GM12891 (cell line): ENCODE data around the gene ZNF787.
"Not testable (repeated sequence)": the region's sequence is repeated elsewhere in the genome, so short reads cannot be mapped to it uniquely, and the experiment has no call there.

Source experiments
- DNase-seq: peaks from one replicate; pipeline ENCODE4 v3.0.0; 2011; ENCODE audit warnings: low spot score; ENCODE audit not compliant: insufficient read length
- FAIRE-seq: peaks from 2 replicates; lab custom pipeline; 2011; peaks lifted over from hg19 to GRCh38; lab: Jason Lieb, UNC
- PAX5 ChIP-seq: IDR thresholded peaks from 2 replicates; pipeline ENCODE4 v1.6.1; 2011; ENCODE audit warnings: low read length, moderate library complexity, mild to moderate bottlenecking; ENCODE audit not compliant: insufficient read depth, severe bottlenecking
- POLR2A ChIP-seq: IDR thresholded peaks from 2 replicates; pipeline ENCODE4 v1.6.1; 2011; ENCODE audit warnings: low read depth, low read length, control low read depth
- POLR2AphosphoS5 ChIP-seq: IDR thresholded peaks from 2 replicates; pipeline ENCODE4 v1.6.1; 2011; ENCODE audit warnings: low read depth, low read length, control low read depth
- POU2F2 ChIP-seq: IDR thresholded peaks from 2 replicates; pipeline ENCODE4 v1.6.1; 2011; ENCODE audit warnings: low read depth, mild to moderate bottlenecking, control low read depth, low read length, moderate library complexity
- SPI1 ChIP-seq: IDR thresholded peaks from 2 replicates; pipeline ENCODE4 v1.6.1; 2011; ENCODE audit warnings: low read depth, low read length, control low read depth
- TAF1 ChIP-seq: IDR thresholded peaks from 2 replicates; pipeline ENCODE4 v1.6.1; 2011; ENCODE audit warnings: low read depth, low read length, control low read depth

ZNF787 gene

GRCh38 chr19:56099638-56100539, 21.2 kb downstream of the ZNF787 start:
- FAIRE-seq (no peak), DNase-seq (no peak)
- TF ChIP-seq POU2F2, result no peak
- no peak for TF ChIP-seq PAX5
- no peak for TF ChIP-seq POLR2AphosphoS5
- TF ChIP-seq SPI1, result no peak
- no peak for TF ChIP-seq POLR2A

GRCh38 chr19:56098731-56099568, 22.1 kb downstream of the ZNF787 start:
- DNase-seq (no peak), FAIRE-seq (no peak)
- no peak for TF ChIP-seq TAF1
- TF ChIP-seq POU2F2, result no peak

GRCh38 chr19:56098237-56098636, 22.9 kb downstream of the ZNF787 start:
- not testable (repeated sequence) for FAIRE-seq, DNase-seq

- DNase-seq (no peak), FAIRE-seq (no peak)
- TF ChIP-seq POLR2A (no peak), SPI1 (no peak), POU2F2 (no peak), PAX5 (no peak), TAF1 (no peak), POLR2AphosphoS5 (no peak)
Observed at GRCh38 chr19:56097776-56098175, 23.3 kb downstream of the ZNF787 start.

- no peak for TF ChIP-seq TAF1
- TF ChIP-seq PAX5, result no peak
- no peak for TF ChIP-seq SPI1
- TF ChIP-seq POU2F2, result no peak
- no peak for TF ChIP-seq POLR2A
- TF ChIP-seq POLR2AphosphoS5, result no peak
- DNase-seq (no peak), FAIRE-seq (no peak)
Observed at GRCh38 chr19:56097306-56097705, 23.8 kb downstream of the ZNF787 start.

GRCh38 chr19:56096665-56097064, 24.4 kb downstream of the ZNF787 start:
- TF ChIP-seq POU2F2 (no peak), POLR2AphosphoS5 (no peak), TAF1 (no peak), POLR2A (no peak), SPI1 (no peak)
- no peak for FAIRE-seq
- DNase-seq, result no peak

GRCh38 chr19:56094449-56094848, 26.6 kb downstream of the ZNF787 start:
- FAIRE-seq, result no peak
- no peak for DNase-seq

GRCh38 chr19:56092685-56093631, 28.1 kb downstream of the ZNF787 start:
- no peak for DNase-seq
- TF ChIP-seq POLR2AphosphoS5 (peak; percentile 56; the same call in 1 of the 2 replicates), SPI1 (no peak), POU2F2 (no peak), TAF1 (no peak), POLR2A (0 out of 2 replicates have a peak, but pooled peaks have one; percentile 29)
- FAIRE-seq, result no peak

More at GRCh38 chr19:56094449-56094848, 26.6 kb downstream of the ZNF787 start:
- TF ChIP-seq POU2F2, result no peak
- TF ChIP-seq POLR2AphosphoS5, result no peak
- TF ChIP-seq TAF1, result no peak
- TF ChIP-seq POLR2A, result no peak
- TF ChIP-seq PAX5, result no peak
- TF ChIP-seq SPI1, result no peak

- TF ChIP-seq TAF1 (no peak), POLR2AphosphoS5 (no peak), PAX5 (no peak), POU2F2 (no peak), POLR2A (no peak), SPI1 (no peak)
- no peak for FAIRE-seq
- no peak for DNase-seq
Observed at GRCh38 chr19:56091751-56092546, 29.1 kb downstream of the ZNF787 start.
